ENCODE data around the gene TAF4B. TPM values are rescaled to one million over a fixed set of nuclear protein-coding genes. Genes with fewer than 3 reads are reported as not detected.

Gene TAF4B
- total and polyA plus RNA-seq, 7 donors, result 2.0 to 8.3 (median 2.9) TPM

DNA sequence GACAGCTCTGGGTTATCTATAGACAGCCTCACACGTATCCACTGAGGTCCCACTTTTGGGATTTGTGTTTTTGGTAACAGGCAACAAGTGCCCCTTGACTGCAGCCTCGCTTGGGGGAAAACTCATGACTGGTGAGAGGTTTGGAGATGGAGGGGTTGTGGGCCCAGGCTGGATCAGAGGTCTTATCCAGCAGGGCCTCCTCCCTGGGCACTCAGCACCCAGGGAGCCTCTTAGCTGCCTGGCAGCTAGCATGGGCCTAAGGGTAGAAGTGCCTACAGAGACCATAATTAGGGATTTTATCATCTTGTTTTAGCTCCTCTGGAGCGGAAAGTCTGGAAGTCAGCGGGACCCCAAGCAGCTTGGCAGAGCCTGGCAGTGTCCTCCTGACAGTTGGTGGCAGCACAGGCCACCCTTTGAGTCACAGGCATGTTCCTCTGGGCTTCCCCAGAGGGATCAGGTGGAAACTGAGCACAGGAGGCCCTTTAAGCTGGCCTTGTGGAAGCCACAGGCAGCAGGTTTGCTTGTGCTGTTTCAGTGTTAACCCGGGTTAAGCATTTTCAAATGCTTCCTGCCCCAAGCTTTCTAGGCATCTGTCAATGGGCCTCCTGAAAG is 179.1 kb downstream of the TAF4B start:
- H3K9me3 ChIP-seq, result no peaks in the 10 kb centered on the region
- peak; percentile 56 to 86 (median 86) for ATAC-seq
- WGBS, 3 donors, result 65 to 66% (median 65%) methylated on average over 5 of the region's 5 CpGs
- intact Hi-C loops (cut with DNase I), result loop anchor here (10.0 kb wide), 2 partner anchors 240 to 600 kb away; no protein-coding TSS in a partner anchor
- no peak overlapping the region for H3K4me3 ChIP-seq
- H3K36me3 ChIP-seq (ENCODE audit: insufficient read depth in 1 of 2, low read depth in 1 of 2), result no peaks in the 10 kb centered on the region
- TF ChIP-seq, protein P1, sequence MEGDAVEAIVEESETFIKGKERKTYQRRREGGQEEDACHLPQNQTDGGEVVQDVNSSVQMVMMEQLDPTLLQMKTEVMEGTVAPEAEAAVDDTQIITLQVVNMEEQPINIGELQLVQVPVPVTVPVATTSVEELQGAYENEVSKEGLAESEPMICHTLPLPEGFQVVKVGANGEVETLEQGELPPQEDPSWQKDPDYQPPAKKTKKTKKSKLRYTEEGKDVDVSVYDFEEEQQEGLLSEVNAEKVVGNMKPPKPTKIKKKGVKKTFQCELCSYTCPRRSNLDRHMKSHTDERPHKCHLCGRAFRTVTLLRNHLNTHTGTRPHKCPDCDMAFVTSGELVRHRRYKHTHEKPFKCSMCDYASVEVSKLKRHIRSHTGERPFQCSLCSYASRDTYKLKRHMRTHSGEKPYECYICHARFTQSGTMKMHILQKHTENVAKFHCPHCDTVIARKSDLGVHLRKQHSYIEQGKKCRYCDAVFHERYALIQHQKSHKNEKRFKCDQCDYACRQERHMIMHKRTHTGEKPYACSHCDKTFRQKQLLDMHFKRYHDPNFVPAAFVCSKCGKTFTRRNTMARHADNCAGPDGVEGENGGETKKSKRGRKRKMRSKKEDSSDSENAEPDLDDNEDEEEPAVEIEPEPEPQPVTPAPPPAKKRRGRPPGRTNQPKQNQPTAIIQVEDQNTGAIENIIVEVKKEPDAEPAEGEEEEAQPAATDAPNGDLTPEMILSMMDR (IDR thresholded peaks at IDR 0.05), result peak; percentile 49
- H3K27me3 ChIP-seq (ENCODE audit: insufficient read depth in 3 of 3, low read length in 2 of 3), result no peaks in the 10 kb centered on the region
- no peak for DNase-seq
- no peak overlapping the region for H3K27ac ChIP-seq
- no peaks in the 10 kb centered on the region for H3K4me1 ChIP-seq

DNA sequence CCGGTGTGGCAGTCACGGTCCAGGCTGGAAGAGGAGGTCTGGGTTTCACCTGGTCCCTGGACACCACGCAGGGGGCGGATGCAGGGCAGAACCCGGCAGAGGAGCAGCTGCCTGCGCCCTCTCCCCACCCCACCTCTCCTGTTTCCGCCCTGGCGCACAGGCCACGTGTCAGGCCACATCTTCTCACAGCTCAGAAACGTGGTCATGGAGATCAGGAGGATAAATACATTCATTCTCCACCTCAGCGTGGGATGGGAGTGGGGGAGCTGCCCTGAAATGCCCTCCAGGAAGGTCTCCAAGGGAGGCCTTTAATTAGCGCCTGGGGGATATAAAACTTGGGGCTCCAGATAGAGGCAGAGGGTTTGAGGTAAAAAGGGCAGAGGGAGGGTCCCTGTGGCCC is 180.1 kb downstream of the TAF4B start:
- 74 to 87% (median 80%) methylated on average over 12 of the region's 12 CpGs for WGBS, 3 donors
- H3K36me3 ChIP-seq (ENCODE audit: insufficient read depth in 1 of 2, low read depth in 1 of 2), result no peaks in the 10 kb centered on the region
- no peaks in the 10 kb centered on the region for H3K9me3 ChIP-seq
- DNase-seq (no peak), ATAC-seq (no peak)
- H3K27me3 ChIP-seq (ENCODE audit: insufficient read depth in 3 of 3, low read length in 2 of 3), result no peaks in the 10 kb centered on the region
- no peaks in the 10 kb centered on the region for H3K4me1 ChIP-seq
- no peak overlapping the region for H3K27ac ChIP-seq
- intact Hi-C loops (cut with DNase I), result loop anchor here (2.0 to 10.0 kb wide), 3 partner anchors 238 to 598 kb away; no protein-coding TSS in a partner anchor
- no peak overlapping the region for H3K4me3 ChIP-seq
- TF ChIP-seq, protein P1 (IDR thresholded peaks at IDR 0.05), result no peak

DNA sequence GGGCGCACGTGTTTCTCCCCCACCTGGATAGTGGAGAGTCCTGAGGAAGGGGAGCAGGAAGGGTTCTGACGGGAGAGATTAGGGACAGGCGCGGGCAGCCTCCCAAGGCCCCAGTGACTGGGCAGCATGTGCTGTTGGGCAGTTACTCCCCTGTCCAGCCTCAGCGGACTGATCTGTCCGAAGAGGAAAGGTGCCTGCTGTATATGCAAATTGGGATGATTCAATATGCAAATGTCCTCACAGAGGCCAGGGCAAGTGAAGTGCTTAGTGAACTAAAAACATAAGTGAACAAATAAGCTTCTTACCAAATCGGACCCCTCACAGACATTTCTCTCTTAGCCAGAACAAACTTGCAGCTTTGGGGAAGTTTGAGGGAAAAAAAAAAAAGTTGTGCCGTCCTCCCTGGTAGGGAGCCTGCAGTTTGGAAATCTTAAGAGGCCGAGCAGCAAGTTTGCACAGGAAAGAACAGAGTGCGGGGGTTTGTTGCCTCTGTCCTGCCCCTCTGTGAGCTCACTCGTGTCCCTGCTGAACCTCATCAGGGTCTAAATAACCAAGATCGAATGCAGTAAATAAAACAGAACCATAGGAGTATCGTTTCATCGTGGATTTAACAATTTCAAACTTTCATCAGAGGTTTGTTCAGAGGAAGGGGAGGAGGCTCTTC is 180.7 kb downstream of the TAF4B start:
- H3K36me3 ChIP-seq (ENCODE audit: insufficient read depth in 1 of 2, low read depth in 1 of 2), result no peaks in the 10 kb centered on the region
- no peaks in the 10 kb centered on the region for H3K4me1 ChIP-seq
- H3K27ac ChIP-seq, result no peak overlapping the region
- DNase-seq, result no peak
- TF ChIP-seq, protein P1 (IDR thresholded peaks at IDR 0.05), result no peak
- H3K27me3 ChIP-seq (ENCODE audit: insufficient read depth in 3 of 3, low read length in 2 of 3), result no peaks in the 10 kb centered on the region
- ATAC-seq, result no peak
- no peaks in the 10 kb centered on the region for H3K9me3 ChIP-seq
- intact Hi-C loops (cut with DNase I), result loop anchor here (2.0 to 10.0 kb wide), 3 partner anchors 238 to 598 kb away; no protein-coding TSS in a partner anchor
- no peak overlapping the region for H3K4me3 ChIP-seq
- WGBS, 3 donors, result 79 to 81% (median 79%) methylated on average over 15 of the region's 15 CpGs

DNA sequence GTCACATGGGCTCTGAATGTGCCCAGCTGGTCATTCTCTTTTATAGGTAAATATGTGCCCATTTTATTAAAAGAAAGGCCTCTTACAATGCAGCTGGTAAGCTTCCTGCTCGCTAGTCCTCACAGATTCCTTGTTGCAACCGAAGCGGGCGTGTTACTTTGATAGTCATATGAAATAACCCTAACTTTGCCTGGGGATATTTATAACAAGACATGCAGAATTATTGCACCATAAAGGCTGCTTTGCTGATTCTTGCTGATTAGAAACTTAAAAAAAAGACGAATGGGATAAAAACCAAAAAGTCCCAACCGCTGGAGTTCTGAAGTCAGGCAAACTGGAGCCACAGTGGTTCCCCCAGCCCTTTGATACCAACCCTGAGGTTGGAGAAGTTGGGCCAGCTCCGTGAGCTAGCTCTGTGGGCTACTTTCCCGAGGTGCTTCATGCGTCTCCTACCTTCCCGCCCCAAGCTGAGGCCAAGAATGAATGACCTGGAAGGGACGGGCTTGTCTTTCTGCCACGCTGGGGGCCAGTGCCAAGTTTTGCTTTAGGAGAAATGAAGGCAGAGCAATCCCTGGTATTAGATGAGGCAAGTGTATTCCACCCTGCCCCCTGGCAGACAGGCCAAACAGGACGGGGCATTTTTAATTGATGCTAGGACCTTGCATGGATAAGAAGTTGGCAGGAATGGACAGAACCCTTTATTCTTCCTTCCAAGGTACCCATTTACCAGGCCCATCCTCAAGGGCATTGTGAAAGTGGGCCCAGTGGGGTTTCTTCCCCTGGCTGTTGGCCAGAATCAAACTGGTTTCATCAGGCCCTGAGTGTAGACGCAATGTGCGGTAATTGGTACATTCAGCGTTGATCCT is 181.7 kb downstream of the TAF4B start:
- DNase-seq (no peak), ATAC-seq (no peak)
- H3K9me3 ChIP-seq, result no peaks in the 10 kb centered on the region
- no peak overlapping the region for H3K4me3 ChIP-seq
- no peaks in the 10 kb centered on the region for H3K36me3 ChIP-seq (ENCODE audit: insufficient read depth in 1 of 2, low read depth in 1 of 2)
- no peaks in the 10 kb centered on the region for H3K4me1 ChIP-seq
- no peak overlapping the region for H3K27ac ChIP-seq
- WGBS, 3 donors, result 90 to 93% (median 90%) methylated on average over 16 of the region's 16 CpGs
- TF ChIP-seq, protein P1 (IDR thresholded peaks at IDR 0.05), result no peak
- intact Hi-C loops (cut with DNase I), result loop anchor here (2.0 to 10.0 kb wide), 3 partner anchors 237 to 597 kb away; no protein-coding TSS in a partner anchor
- no peaks in the 10 kb centered on the region for H3K27me3 ChIP-seq (ENCODE audit: insufficient read depth in 3 of 3, low read length in 2 of 3)

Data from psoas muscle (tissue), 8 donors.